Spinal cord (tissue), 10 donors: Measurements from ENCODE around the gene ADIPOQ. TPM values are rescaled to one million over a fixed set of nuclear protein-coding genes. Genes with fewer than 3 reads are reported as not detected.
A peak's percentile ranks its signal among the peaks of the same experiment; 100 is the strongest.
"Not testable (repeated sequence)": the region's sequence is repeated elsewhere in the genome, so short reads cannot be mapped to it uniquely, and the experiment has no call there.

Experiments
- DNase-seq, 6 donors: peaks; one replicate each; pipeline versions ENCODE4 v3.0.0 to v3.0.0-alpha.2; 2013 to 2015; ENCODE audit warnings: low spot score in 6 of 6, low read depth in 4 of 6
- H3K27ac ChIP-seq: one replicate; pipeline ENCODE4 v1.5.1; 2013; ENCODE audit warnings: low read depth, low read length, control low read depth
- H3K27me3 ChIP-seq: one replicate; pipeline ENCODE4 v1.6.1; 2013; ENCODE audit warnings: low read length; ENCODE audit not compliant: control insufficient read depth, insufficient read depth
- H3K36me3 ChIP-seq: one replicate; pipeline ENCODE4 v1.6.1; 2013; ENCODE audit warnings: low read length; ENCODE audit not compliant: control insufficient read depth, insufficient read depth
- H3K4me1 ChIP-seq: one replicate; pipeline ENCODE4 v1.6.1; 2013; ENCODE audit warnings: low read length; ENCODE audit not compliant: control insufficient read depth, insufficient read depth
- H3K4me3 ChIP-seq: one replicate; pipeline ENCODE4 v1.5.1; 2013; ENCODE audit warnings: low read depth, low read length, control low read depth
- H3K9me3 ChIP-seq: one replicate; pipeline ENCODE4 v1.6.1; 2013; ENCODE audit warnings: low read length; ENCODE audit not compliant: control insufficient read depth, insufficient read depth
- WGBS: methylation state at CpG from one replicate; pipeline ENCODE4 v1.1.5; 2013; ENCODE audit warnings: missing lambda C conversion rate; ENCODE audit not compliant: insufficient coverage; 5-methylcytosine and 5-hydroxymethylcytosine counted together
- polyA plus RNA-seq, 2 donors: library from polyadenylated mRNA; unstranded; fragments of 120-200 nt; gene quantifications; one replicate each; pipeline ENCODE4 v1.2.1, GENCODE V29; 2013; ENCODE audit not compliant: insufficient read length in 2 of 2
- total RNA-seq, 2 donors: library from RNA; depleted of rRNA in 1 of 2; stranded (reverse); fragments of 120-200 nt in 1 of 2; fragments of >200 nt in 1 of 2; gene quantifications; one replicate each; pipeline versions ENCODE4 v1.2.3 to v1.2.4, GENCODE V29; 2013 to 2014
- donor health status: healthy.

The ADIPOQ gene
- total and polyA plus RNA-seq, 4 donors, result under 0.01 to 0.08 TPM; not detected in 2

DNA sequence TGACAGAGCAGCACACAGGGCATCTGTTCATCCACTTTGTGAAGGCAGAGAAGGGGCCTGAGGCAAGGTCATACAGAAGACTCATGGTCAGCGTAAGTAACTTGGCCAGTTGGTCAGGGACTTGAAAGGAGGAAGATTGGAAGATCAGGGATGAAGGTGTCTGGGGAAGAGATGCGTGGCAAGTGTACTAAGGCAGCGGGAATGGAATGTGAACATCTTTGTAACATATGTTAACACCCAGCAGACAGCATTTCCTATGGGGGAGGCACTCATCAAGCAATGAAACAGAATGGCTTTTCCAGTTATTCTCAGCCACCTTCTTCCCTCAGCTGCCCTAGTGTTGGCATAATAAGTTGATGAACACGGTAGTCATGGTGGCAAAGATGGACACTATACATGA, 28.4 kb upstream of the ADIPOQ start:
- Histone ChIP-seq H3K27ac (no peak overlapping the region), H3K27me3 (no peaks in the 10 kb centered on the region), H3K36me3 (no peaks in the 10 kb centered on the region), H3K9me3 (no peaks in the 10 kb centered on the region), H3K4me3 (no peak overlapping the region), H3K4me1 (no peaks in the 10 kb centered on the region)
- no peak for DNase-seq
- WGBS, result 88% methylated on average over 1 of the region's 4 CpGs

DNA sequence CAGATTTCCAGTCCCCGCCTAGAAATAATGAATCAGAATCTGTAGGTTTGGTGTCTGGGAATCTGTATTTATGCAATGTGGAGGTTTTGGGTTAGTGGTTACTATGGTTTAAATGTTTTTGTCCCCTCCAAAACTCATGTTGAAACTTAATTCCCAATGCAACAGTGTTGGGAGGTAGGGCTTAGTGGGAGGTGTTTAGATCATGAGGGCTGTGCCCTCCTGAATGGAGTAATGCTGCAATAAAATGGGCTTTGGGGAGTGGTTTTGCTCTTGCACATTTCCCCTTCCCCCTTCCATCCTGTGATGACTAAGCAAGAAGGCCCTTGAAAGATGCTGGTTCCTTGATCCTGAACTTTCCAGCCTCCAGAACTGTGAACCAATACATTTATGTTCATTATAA, 27.1 kb upstream of the ADIPOQ start:
- Histone ChIP-seq H3K4me1 (no peaks in the 10 kb centered on the region), H3K4me3 (no peak overlapping the region), H3K27ac (no peak overlapping the region), H3K27me3 (no peaks in the 10 kb centered on the region), H3K36me3 (no peaks in the 10 kb centered on the region), H3K9me3 (no peaks in the 10 kb centered on the region)
- DNase-seq, result no peak
- 90% methylated on average over 1 of the region's 1 CpG for whole genome bisulfite sequencing

DNA sequence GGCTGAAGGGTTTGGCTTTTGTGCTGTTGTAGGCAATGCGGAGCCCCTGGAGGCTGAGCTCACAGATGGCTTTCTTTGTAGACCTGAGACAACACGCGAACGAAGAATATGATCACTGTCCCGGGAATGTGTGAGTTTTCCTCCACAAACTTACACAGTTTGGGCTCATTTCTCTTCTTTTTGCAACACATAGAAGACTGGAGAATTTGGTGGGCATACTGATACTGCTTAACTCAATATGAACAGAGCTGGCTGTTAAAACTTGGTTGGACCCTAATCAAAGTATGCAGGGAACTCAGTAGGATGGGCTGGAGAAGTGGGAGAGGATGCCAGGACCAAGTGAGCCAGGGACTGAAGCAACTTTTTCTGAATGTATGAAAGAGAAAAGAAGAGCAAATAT, 24.0 kb upstream of the ADIPOQ start:
- H3K36me3 ChIP-seq, result no peaks in the 10 kb centered on the region
- no peaks in the 10 kb centered on the region for H3K9me3 ChIP-seq
- DNase-seq, result peak in 1 of 6 donors; percentile 55
- WGBS, result 88% methylated on average over 1 of the region's 5 CpGs
- no peak overlapping the region for H3K4me3 ChIP-seq
- no peak overlapping the region for H3K27ac ChIP-seq
- no peaks in the 10 kb centered on the region for H3K4me1 ChIP-seq
- no peaks in the 10 kb centered on the region for H3K27me3 ChIP-seq

DNA sequence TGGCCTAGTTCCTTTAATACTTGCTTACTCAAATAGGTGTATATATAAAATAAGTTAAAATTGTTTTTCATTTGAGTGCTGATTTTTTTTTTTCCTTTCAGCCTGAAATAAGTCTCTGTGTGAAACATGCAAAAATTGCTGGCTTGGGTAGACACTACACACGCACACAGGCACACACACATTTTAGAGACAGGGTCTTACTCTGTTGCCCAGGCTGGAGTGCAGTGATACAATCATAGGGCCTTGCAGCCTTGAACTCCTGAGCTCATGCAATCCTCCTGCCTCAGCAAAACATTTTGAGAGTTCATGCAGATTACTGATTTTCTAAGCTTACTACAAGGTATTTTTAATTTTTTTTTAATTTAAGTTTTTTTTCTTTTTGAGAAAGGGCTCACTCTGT, 23.6 kb upstream of the ADIPOQ start:
- Histone ChIP-seq H3K9me3 (no peaks in the 10 kb centered on the region), H3K27me3 (peaks cover 1% of the 10 kb centered on the region), H3K4me3 (no peak overlapping the region), H3K4me1 (no peaks in the 10 kb centered on the region), H3K27ac (no peak overlapping the region), H3K36me3 (no peaks in the 10 kb centered on the region)
- WGBS, result no CpG with 5 or more reads among the region's 1 CpG
- DNase-seq, result no peak

DNA sequence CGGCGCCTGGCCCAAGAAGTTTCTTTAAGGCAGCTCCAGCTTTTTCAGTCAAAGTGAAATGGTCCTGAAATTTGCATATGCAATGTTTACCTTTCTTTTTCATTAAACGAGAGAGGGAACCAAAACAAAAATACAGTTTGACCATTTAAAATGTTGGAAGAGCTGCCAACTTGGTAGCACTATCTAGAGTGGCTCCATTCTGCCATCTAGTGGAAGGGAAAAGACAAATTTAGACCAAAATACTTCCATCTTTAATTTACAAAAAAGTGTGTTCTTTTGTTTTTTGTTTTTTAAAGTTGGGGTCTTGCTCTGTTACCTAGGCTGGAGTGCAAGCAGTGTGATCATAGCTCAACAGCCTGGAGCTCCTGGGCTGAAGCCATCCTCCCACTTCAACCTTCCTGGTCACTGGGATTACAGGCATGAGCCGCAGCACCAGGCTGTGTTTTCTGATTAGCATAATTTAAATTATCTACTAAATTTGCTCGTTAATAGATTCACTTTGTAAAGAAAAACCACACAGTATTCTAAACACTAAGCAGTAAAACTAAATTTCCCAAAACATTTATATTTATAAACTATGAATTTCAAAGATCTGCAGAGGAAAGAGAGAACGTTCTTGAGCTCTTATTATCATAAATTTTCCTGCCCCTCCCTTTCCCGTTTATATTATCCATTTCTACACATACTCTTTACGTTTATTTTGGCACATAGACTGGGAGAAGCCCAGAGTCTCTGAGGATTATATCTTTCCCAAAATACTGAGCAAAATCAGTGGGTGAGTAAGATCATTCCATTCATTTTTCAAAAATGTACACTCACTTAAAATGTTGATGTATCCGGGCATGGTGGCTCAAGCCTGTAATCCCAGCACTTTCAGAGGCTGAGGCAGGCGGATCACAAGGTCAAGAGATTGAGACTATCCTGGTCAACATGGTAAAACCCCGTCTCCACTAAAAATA, 20.8 kb upstream of the ADIPOQ start:
- Histone ChIP-seq H3K36me3 (no peaks in the 10 kb centered on the region), H3K9me3 (no peaks in the 10 kb centered on the region), H3K27me3 (peaks cover 29% of the 10 kb centered on the region), H3K27ac (no peak overlapping the region), H3K4me3 (no peak overlapping the region), H3K4me1 (peaks cover 26% of the 10 kb centered on the region)
- DNase-seq, result peak in 2 of 6 donors; percentile 64 to 69
- 84% methylated on average over 3 of the region's 11 CpGs for WGBS

DNA sequence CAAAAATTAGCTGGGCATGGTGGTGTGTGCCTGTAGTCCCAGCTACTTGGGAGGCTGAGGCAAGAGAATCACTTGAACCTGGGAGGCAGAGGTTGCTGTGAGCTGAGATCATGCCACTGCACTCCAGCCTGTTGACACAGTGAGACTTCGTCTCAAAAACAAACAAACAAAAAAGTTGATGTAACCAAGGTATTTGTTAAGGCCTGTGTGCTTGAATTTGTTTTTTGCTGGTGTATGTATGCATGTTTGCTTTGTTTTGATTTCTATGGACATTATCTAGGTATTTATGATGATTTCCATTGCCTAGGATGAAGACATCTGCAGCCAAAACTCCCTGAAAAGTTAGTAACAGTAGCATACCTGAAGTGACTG, 20.1 kb upstream of the ADIPOQ start:
- not testable (repeated sequence) for H3K36me3 ChIP-seq, H3K9me3 ChIP-seq, H3K4me3 ChIP-seq, H3K27ac ChIP-seq, DNase-seq
- peaks cover 30% of the 10 kb centered on the region for H3K4me1 ChIP-seq
- peaks cover 29% of the 10 kb centered on the region for H3K27me3 ChIP-seq
- WGBS, result no CpG with 5 or more reads among the region's 1 CpG

DNA sequence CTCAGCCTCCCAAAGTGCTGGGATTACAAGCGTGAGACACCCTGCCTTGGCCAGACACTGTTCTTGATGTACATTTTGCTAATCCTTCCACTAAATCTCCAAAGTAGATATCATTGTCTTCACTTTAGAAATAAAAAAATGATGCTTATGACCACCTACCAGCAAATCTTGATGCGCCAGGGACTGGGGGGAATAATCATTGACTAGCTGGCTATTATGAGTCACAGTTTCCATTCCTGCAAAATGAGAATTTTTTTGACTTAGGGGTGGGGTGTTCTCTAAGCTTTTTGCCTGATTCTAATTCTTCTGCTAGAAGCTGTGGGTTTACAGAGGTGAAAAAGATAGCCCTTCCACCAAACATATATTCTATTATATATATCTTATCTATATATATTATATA, 19.1 kb upstream of the ADIPOQ start:
- no peak overlapping the region for H3K4me3 ChIP-seq
- no peaks in the 10 kb centered on the region for H3K36me3 ChIP-seq
- no CpG with 5 or more reads among the region's 2 CpGs for WGBS
- H3K9me3 ChIP-seq, result no peaks in the 10 kb centered on the region
- no peak overlapping the region for H3K27ac ChIP-seq
- no peak for DNase-seq
- H3K27me3 ChIP-seq, result peaks cover 36% of the 10 kb centered on the region
- peaks cover 35% of the 10 kb centered on the region for H3K4me1 ChIP-seq

DNA sequence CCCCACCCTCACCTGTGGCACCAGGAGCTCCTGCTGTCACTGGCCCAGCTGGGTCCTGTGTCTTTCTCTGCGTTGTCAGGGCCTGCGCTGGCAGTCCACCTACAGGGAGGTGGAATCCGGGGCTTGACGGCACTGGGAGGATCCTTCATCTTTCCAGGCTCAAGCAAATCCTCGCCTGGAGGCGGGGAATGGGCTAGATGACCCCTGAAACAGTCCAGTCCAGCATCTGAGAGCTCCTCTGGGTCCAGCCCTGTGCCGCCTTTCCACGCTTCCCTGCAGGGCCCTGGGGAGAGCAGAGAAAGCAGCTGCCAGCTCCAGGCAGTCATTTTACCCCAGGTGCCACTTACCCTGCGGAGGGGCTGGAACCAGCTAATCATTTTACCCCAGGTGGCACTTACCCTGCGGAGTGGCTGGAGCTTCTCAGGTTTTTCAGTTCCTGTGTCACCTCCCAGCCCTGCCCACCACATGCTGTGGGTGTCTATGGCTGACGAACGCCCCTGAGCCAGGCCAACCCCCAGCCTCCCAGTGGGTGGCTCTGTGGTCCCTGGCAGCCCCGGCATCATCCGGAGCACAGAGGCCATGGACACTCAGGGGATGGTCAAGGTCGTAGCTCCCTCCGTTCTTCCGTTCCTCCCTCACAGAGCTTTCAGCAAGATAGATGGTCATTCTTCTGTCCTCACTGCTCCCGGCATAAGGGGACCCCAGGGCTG, 17.9 kb upstream of the ADIPOQ start:
- Histone ChIP-seq H3K27ac (no peak overlapping the region), H3K36me3 (no peaks in the 10 kb centered on the region), H3K4me3 (peak overlapping the region; percentile 18), H3K4me1 (peaks cover 35% of the 10 kb centered on the region), H3K9me3 (no peaks in the 10 kb centered on the region), H3K27me3 (peaks cover 48% of the 10 kb centered on the region)
- DNase-seq, result peak in 1 of 6 donors; percentile 5
- WGBS, result 20% methylated on average over 18 of the region's 18 CpGs

DNA sequence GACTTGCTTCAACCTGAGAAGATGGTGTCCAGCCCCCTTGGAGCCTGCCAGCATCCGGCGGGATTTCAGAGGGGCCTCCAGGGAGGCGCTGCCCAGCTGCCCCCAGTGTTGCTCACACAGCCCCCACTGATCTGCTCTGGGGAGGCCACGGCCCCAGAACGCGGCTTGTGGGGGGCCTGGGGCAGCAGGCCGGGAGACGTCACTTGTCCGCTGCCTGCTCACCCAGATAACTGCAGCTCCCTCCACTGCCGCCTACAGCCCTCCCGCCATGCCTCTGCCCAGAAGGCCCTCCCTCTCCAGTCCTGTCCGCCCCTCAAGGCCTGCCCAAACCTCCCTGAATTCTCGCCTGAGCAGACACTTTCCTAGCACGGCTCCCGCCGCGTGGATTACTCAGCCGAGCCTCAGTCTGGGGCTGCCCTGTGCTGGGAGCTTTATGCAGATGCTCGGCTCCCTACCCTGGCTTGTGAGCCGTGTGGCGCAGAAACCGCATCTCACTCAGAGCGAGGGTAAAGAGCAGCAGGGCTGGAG, 17.2 kb upstream of the ADIPOQ start:
- peak overlapping the region; percentile 18 for H3K4me3 ChIP-seq
- no peaks in the 10 kb centered on the region for H3K9me3 ChIP-seq
- H3K27ac ChIP-seq, result no peak overlapping the region
- no peaks in the 10 kb centered on the region for H3K36me3 ChIP-seq
- H3K27me3 ChIP-seq, result peaks cover 55% of the 10 kb centered on the region
- 4% methylated on average over 23 of the region's 23 CpGs for WGBS
- DNase-seq, result peak in 2 of 6 donors; percentile 53 to 63
- peaks cover 35% of the 10 kb centered on the region for H3K4me1 ChIP-seq
